C1 segment of cervical spinal cord (tissue), 14 donors: ENCODE data around the gene KLHL22.
"Not testable (repeated sequence)": the region's sequence is repeated elsewhere in the genome, so short reads cannot be mapped to it uniquely, and the experiment has no call there.

Experiments used
- DNase-seq, 14 donors: peaks; one replicate each; lab custom pipeline; 2025; lab: John Stamatoyannopoulos, UW

The KLHL22 gene

DNA sequence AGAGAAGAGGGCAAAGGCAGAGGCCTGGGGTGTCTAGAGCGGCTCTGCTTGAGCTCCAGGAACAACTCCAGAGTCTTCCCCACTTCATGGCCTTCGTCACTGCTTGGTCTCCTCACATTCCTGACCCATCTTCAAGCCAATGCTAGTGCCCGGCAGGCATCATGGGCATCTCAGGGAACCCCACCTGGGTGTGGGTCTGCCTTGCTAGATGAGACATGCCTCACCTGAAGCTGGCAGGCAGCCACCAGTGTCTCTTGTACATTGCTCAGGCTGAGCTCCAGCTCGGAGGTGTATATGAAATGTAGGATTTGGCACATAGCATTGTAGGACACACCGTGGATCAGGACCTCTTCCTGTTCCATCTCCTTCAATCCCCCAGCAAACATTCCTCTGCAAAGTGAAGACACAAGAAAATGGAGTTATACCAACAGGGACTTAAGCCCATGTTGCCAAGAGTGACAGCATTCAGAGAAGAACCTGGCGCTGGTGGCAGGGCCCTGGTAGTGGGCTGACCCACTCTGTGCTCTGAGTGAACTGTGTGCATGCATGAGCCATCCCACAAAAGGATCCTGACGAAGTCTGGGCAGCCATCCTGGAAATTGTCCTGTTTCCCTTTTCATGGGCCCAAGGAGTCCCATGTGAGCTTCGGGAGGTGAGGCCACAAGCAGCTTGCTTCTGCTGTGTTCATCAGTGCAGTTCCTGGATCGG is 24.3 kb downstream of the KLHL22 start:
- peak in 2 of 14 donors; percentile 6 to 67 for DNase-seq

DNA sequence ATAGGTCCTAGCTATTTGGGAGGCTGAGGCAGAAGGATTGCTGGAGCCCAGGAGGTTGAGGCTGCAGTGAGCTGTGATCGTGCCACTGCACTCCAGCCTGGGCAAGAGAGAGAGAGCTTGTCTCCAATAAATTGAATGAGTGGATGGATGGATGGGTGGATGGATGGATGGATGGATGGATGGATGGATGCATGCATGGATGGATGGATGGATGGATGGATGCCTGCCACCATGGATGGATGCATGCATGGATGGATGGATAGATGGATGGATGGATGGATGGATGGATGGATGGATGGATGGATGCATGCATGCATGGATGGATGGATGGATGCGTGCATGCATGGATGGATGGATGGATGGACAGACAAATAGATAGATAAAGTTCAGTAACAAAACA is 25.1 kb downstream of the KLHL22 start:
- not testable (repeated sequence) for DNase-seq

DNA sequence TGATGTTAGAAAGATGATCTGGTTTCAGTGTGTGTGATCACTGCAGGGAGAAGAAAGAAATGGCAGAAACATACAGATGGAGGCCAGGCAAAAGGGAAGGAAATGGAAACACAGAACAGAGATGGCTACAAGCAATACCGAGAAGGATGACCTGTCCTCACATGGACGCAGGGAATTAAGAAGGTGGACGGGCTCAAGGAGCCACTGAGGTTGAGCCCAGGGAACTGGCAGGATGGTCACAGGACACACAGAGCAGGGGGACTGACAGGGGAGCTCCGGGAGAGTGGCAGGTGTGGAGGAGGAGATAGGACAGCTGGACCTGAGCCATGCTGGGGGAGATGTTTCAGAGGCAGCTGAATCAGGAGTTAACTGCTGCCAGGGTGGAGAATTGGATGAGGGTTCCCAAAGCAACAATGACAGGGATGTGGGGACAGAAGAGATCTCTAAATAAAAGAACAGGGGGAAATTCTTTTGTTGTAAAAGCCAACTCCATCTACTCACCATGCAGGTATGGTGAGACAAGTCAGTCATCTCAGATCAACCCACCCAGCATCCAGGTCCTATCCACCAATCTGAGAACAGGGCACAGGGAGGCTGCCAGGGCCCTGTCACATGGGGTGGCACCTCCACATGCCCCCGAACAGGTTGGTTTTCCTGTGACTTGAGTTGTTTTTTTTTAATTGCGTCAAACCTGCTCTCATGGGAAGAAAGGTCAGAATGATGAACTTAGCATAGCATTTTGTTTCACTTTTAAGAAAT is 26.3 kb downstream of the KLHL22 start:
- no peak for DNase-seq

DNA sequence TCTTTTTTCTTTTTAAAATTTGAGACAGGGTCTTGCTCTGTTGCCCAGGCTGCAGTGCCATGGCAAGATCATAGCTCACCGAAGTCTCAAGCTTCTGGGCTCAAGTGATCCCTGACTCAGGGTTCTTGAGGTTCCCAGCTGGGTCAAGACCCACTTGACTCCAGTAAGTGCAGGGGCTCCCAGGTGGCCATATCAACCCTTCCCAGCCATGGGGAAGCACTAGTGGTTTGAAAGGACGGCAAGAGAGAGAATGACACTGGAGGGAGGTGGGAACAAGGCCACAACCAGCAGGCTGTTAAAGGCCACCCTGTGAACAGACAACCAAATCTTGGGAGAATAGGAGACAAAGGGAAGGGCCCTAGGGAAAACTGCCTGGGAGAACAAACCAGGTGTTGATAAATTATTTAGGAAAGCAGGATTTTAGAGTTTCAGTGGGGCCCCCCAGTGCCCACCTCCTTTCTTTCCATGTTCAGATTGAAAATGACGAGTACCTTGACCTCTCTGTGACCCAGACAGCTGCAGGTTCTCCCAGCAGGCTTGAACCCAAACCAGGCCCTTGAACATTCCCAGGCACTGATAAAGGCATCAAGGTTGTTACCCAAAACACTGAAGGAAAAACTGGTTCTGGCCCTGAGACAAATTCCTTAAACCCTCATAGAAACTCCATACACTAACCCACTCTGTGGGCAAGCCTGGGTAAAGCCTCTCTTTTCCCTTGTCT is 28.8 kb downstream of the KLHL22 start:
- no peak for DNase-seq

DNA sequence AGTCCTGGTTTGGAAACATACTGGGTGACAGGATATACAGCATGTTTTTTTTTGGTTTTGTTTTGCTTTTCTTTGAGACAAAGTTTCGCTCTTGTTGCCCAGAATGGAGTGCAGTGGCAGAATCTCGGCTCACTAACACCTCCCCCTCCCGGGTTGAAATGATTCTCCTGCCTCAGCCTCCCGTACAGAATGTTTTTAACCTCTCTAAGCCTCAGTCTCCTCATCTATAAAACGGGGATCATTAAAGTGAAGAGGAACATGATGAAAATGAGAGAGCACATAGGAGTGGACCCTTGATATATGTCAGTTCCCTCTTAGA is 29.9 kb downstream of the KLHL22 start:
- DNase-seq = no peak

DNA sequence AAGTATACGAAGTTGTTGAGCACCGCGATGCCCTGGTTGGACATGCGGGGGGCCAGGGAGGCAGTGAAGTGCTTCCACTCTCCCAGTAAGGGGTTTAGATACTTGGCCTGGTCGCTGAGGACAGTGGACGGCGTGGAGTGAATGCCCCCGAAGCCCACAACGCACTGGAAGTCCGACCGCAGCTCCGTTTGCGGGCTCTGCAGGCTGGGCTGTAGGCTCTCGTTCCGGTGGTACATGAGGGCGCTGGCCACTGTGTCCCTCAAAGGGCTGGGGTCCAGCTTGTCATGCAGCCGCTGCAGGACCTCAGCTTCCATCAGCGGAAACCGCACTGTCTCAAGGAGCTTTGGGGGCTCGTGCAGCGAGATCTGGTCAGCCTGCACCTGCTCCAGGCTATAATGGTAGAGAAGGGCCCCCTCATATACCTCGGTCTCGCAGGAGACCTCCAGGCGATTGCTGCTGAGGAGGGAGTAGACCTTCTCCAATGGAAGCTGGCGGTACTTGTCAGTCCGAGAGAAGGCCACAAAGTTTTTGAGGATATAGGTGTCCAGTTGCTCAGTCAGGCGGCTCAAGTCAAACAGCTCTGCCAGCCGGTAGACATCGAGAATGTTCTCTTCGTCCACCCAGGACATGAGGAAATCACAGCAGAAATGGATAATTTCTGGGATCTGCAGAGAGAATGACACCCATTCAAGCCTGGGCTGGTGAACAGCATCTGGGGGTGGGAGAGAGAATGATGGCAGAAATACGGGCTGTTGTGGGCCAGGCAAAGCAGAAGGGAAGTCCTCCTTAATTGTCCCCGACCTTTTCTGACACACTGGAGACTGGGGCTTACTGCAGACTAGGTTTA is 30.5 kb downstream of the KLHL22 start:
- no peak for DNase-seq

DNA sequence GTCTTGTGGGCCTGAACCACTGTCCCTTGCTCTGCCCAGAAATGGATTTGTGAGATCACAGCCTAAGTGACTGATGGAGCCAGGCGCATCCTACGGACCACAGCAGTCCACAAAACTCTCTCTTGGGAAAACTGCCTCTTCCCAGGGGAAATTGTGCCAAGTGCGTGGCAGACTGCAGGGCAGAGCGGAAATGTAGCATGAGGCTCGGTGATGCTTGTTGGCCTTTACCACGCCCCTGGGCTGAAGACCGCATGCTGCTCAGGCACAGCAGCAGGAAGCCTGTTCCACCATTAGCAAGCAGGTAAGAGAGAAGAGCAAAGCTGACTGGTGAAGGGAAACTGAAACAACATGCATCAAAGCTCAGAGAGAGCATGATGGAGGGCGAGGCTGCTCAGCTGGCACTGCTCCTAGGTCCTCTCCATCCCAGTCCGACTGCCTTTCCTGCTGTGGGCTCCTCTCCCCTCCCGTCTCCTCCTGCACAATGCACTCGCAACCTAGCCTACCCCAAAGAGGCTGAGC is 31.4 kb downstream of the KLHL22 start:
- no peak for DNase-seq

DNA sequence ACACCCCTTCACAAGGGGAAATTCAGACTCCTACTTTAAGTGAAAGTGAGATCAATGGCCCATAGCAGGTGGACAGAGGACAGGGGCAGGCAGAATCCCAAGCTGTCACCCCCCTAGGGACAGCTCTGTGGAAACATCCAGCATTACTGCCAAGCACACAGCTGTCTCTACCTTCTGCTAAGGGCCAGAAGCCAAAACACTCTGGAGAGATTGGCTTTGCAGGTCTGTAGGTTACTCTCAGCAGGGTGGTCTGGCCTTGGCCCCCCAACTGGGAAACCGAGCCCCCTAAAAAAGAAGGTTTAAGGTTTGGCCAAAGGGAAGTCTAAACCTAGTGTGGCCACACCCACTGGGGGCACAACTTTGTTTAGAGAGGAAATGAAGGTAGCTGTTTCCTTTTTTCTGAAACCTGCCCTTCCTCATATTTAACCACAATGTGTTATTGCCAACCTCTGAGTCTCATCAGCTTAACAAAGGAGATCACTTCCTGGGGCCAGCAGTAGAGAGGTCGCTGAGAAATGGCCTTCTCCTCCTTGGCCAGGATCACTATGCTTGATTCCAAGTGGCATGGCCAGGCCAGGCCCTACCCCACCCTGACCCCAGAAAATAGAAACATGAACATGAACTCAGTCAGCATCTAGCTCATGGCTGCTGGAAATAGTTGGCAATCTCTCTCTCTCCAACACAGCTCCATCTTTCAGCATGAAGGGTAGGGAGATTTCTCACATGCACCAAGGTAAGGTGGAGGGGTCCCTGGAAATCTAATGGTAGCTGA is 32.1 kb downstream of the KLHL22 start:
- DNase-seq = no peak

DNA sequence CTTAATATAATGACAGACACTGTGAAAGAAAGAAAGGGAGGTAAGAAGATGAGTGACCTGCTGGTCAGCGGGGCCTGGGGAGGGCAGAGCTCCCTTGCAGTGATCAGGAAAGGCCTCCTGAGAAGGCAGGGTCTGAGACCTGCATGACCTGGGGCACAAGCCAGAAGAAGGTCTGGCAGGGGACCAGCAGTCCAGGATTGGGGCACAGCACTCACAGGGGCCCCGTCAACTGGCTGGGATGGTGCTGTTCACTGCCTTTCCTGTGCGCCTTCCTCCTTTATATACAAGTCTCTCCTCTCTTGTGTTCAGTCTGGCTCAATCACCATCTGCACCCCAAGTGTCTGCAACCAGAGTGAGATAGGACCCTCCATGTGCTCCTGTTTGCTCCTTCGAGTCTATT is 35.7 kb downstream of the KLHL22 start:
- DNase-seq = no peak

DNA sequence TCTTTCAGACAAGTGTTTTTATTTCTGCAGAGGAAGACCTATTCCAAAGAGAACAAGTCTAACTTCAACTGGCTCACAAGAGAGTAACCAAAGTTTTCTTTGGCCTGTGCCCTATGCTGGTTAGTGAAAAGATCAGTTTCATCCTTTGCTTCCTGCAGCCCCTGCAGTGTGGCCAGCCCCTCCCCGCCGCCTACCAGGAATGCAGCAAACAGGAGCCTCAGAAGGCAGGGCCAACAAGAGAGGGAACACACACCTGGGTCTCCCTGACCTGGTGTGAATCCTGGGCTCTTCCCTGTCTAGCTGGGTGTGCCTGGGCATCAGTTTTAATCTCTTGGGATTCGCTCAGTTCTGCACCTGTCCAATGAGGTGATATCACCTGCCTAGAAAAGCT is 36.4 kb downstream of the KLHL22 start:
- DNase-seq = no peak

DNA sequence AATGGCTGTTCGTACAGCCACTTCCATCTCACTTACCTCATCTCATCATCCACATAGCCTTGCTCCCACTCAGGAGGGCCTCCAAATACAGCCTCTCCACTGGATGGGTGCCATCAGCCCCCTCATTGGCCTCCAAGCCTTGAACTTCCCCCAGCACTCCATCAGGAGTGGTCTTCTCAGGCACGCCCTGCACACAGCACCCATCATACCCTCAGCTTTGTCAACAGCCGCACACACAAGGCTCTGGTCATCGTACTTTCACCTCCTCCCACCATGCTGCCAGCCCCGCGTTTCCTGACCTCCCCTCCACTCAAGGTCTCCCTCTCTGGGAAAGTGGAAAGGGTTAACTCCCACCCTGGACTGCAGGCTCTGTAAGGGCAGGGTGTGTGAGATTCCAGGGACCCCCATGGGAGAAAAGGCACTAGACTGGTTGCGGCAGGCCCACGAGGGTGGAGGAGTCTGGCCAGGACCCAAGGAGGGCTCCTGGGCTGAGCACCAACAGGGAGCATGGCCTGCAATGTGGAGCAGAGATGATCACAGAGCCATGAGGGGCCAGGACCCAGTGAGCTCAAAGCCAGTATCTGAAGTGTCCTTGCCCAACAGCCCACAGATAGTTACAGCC is 37.0 kb downstream of the KLHL22 start:
- DNase-seq = no peak

DNA sequence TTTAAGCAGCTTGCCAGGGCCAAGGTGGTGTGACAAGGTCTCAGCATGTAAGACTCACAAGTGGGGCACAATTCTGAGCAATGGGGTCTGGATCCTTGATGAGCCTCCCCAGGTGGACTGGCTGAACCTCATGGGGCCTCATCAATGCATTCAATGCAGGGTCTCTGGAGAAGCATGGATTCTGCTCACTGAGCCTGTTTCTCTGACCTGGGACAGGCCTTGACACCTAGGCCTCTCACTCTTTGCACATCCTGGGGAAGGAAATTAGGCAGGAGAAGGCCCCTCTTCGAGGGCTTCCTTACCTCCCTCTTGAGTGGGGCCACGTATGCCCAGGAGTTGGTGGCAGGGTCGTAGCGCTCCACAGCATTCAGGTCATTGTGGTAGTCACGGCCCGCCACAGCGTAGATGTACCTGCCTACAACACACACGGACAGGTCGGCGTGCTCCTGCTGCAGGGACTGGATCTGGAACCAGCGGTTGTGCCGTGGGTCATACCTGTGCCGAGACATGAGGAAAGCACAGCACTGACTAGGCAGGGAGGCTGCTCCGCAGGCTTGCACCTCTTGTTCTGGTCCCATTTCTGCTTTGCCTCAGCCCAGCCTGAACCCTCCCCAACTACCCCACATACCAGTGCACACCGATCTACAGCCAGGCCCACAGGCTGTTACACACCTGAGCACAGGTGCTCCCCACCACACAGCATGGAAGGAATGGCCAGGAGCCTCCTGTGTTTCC is 37.9 kb downstream of the KLHL22 start:
- DNase-seq = no peak

DNA sequence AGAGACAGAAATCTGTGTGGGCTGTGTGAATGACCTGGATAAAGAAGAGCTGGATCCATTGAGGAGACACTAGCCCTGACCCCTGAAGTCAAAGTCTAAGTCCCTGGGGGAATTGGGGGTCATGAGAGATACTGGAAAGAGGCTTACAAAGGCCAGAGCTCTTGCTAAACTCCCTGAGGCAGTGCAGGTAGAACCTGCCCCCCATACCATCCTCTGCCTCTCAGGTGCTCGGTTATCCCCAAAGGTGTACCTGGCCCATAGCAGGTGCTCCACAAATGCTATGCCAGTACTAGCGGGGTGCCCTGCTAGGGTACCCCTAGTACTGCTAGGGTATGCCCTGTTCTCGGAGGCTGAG is 38.9 kb downstream of the KLHL22 start:
- no peak for DNase-seq

DNA sequence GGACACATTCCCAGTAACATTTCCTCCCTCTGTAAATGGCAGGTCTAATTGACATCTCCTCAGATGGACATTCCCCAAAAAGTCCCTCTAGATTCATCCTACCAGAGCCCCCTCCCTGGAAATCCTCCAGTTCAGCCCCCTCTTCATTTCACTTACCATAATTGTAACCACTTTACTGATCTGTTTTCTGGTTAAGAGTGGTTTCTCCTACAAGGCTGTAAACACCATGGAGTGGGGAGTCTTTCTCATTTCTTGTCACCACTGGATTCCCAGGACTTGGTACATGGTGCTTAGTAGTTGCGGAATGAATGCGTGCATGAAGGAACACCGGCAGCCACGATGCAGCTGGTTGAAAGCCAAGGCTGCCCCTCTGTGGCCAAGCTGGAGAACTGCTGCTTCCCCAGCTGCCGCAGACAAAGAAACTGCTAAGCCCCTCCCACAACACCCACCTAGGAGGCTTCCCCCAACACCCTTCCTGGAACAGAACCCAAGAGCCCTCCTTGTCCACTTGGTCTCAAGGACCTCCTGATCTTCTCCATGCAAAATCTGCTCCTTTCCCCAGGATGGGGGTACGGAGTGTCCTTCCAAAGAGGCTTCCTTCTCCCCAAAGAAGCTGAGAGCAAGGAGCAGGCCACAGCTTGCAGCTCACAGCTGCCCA is 39.4 kb downstream of the KLHL22 start:
- DNase-seq = peak in 9 of 14 donors; percentile 9 to 55 (median 26)

DNA sequence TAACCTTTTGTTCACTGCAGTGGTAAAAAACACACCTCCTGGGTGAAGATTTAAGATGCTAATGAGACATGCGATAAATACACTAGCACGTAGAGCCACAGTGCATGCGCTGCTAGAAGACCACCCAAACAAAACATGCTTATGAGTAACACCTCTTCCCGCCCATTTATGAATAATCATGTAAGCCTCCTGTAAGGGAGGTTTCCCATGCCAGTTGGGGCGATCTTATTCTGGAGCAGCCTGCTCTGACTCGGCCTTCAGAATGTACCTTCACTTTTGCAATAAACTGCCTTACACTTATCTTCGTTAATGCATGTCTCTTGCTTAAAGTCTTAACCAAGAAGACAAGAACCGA is 39.9 kb downstream of the KLHL22 start:
- DNase-seq = no peak

DNA sequence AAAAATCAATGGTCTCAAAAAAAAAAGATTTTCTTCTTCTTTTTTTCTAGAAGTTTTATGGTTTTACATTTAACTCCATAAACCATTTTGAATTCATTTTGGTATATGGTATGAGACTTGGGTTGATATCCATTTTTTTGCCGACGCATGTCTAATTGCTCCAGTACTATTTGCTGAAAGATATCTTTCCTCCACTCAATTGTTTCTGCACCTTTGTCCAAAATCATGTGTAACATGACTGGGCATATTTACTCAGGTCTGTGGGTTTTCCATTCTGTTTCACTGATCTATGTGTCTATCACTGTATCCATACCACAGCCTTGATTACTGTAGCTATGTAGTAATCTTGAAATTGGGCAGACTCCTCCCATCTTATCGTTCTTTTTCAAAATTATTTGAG is 42.4 kb downstream of the KLHL22 start:
- DNase-seq = no peak

DNA sequence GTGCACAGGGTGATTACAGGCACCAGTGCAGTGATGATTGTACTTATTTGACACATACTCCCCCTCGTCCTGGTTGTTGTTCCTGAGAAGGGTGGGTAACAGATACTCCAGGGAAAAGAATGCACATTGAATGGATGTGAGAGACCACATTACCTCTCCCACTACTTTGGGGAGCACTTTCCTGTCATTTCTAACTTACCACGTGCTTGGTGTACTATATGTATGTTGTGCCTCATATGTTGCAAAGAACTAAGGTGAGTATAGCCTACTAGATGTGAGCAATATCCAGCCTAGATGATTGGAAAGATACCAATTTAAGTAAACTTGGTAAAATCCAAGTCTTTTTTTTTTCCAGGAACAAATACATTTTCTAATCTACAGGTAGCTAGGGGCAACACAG is 43.7 kb downstream of the KLHL22 start:
- DNase-seq = no peak

DNA sequence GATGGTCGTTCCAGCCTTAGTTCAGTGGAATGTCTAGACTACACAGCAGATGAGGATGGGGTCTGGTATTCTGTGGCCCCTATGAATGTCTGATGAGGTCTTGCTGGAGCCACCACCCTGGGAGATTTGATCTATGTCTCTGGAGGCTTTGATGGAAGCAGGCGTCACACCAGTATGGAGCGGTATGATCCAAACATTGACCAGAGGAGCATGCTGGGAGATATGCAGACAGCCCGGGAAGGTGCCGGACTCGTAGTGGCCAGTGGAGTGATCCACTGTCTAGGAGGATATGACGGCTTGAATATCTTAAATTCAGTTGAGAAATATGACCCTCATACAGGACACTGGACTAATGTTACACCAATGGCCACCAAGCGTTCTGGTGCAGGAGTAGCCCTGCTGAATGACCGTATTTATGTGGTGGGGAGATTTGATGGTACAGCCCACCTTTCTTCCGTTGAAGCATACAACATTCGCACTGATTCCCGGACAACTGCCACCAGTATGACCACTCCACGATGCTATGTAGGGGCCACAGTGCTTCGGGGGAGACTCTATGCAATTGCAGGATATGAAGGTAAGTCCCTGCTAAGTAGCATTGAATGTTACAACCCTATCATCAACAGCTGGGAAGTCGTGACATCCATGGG is 44.3 kb downstream of the KLHL22 start:
- not testable (repeated sequence) for DNase-seq

DNA sequence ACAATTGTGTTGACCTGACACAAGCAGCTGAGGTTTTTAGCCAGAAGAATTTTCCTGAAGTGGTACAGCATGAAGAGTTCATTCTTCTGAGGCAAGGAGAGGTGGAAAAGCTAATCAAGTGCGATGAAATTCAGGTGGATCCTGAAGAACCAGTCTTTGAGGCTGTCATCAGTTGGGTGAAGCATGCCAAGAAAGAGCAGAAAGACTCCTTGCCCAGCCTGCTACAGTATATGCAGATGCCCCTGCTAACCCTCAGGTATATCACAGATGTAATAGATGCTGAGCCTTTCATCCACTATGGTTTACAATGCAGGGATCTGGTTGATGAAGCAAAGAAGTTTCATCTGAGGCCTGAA is 45.1 kb downstream of the KLHL22 start:
- no peak for DNase-seq
